ENCODE measurements around the gene C9orf50. TPM values are rescaled to one million over a fixed set of nuclear protein-coding genes. Genes with fewer than 3 reads are reported as not detected.

Gene C9orf50
- total RNA-seq, 1 donor from 2014 or later: not detected

GRCh38 chr9:129633848-129634247 is 12.9 kb upstream of the C9orf50 start:
- no peak overlapping the region for H3K27ac ChIP-seq
- H3K4me3 ChIP-seq: no peak overlapping the region
- TF ChIP-seq, protein P1, sequence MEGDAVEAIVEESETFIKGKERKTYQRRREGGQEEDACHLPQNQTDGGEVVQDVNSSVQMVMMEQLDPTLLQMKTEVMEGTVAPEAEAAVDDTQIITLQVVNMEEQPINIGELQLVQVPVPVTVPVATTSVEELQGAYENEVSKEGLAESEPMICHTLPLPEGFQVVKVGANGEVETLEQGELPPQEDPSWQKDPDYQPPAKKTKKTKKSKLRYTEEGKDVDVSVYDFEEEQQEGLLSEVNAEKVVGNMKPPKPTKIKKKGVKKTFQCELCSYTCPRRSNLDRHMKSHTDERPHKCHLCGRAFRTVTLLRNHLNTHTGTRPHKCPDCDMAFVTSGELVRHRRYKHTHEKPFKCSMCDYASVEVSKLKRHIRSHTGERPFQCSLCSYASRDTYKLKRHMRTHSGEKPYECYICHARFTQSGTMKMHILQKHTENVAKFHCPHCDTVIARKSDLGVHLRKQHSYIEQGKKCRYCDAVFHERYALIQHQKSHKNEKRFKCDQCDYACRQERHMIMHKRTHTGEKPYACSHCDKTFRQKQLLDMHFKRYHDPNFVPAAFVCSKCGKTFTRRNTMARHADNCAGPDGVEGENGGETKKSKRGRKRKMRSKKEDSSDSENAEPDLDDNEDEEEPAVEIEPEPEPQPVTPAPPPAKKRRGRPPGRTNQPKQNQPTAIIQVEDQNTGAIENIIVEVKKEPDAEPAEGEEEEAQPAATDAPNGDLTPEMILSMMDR (IDR thresholded peaks at IDR 0.05): no peak
- no peaks in the 10 kb centered on the region for H3K27me3 ChIP-seq
- H3K36me3 ChIP-seq: peaks cover 62% of the 10 kb centered on the region
- H3K4me1 ChIP-seq: peaks cover 14% of the 10 kb centered on the region
- H3K9me3 ChIP-seq: no peaks in the 10 kb centered on the region
- no peak for DNase-seq
- intact Hi-C loops (cut with DNase I): no loop called here
- no peak for ATAC-seq

DNA sequence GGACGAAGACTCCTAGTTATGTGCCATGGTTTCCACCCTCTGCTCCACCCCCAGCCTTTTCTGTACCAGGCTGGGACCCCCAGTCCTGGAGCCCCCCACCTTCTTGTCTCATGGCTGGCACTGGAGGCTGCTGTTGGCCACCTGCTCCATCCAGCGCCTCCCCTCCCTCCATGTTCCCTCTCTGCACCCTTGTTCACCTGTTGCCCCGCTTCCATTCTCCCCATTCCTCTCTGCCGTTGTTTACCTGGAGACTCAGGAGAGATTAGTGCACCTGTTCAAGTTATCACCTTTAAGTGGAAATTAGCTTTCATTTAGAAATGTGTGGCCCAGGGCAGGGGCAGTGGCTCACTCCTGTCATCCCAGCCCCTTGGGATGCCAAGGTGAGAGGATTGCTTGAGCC is 12.3 kb upstream of the C9orf50 start:
- intact Hi-C loops (cut with DNase I): no loop called here
- Histone ChIP-seq H3K4me1 (peaks cover 18% of the 10 kb centered on the region), H3K4me3 (no peak overlapping the region), H3K27ac (no peak overlapping the region), H3K9me3 (no peaks in the 10 kb centered on the region), H3K36me3 (peaks cover 56% of the 10 kb centered on the region), H3K27me3 (no peaks in the 10 kb centered on the region)
- DNase-seq: no peak
- ATAC-seq: no peak
- TF ChIP-seq, protein P1 (IDR thresholded peaks at IDR 0.05): no peak

DNA sequence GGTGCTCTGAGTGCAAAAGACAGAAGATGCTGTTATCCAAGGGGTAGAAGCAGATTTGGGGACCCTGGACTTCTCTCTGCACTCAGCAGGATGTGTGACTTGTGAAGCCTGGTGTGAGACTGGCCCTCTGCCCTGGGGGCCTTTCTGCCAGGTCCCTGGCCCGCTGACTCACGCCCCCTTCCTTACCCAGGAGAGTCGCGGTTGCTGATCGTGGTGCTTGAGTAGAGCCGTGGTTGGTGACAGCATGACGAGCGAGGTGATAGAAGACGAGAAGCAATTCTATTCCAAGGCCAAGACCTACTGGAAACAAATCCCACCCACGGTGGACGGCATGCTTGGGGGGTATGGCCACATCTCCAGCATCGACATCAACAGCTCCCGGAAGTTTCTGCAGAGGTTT is 11.6 kb upstream of the C9orf50 start:
- H3K27ac ChIP-seq: no peak overlapping the region
- H3K9me3 ChIP-seq: no peaks in the 10 kb centered on the region
- H3K4me3 ChIP-seq: no peak overlapping the region
- DNase-seq (no peak), ATAC-seq (no peak)
- H3K36me3 ChIP-seq: peaks cover 48% of the 10 kb centered on the region
- TF ChIP-seq, protein P1 (IDR thresholded peaks at IDR 0.05): no peak
- intact Hi-C loops (cut with DNase I): no loop called here
- peaks cover 26% of the 10 kb centered on the region for H3K4me1 ChIP-seq
- no peaks in the 10 kb centered on the region for H3K27me3 ChIP-seq

GRCh38 chr9:129631674-129632129 is 10.8 kb upstream of the C9orf50 start:
- TF ChIP-seq, protein P1 (IDR thresholded peaks at IDR 0.05): no peak
- Histone ChIP-seq H3K4me3 (no peak overlapping the region), H3K27ac (no peak overlapping the region), H3K9me3 (no peaks in the 10 kb centered on the region), H3K27me3 (no peaks in the 10 kb centered on the region), H3K36me3 (peaks cover 41% of the 10 kb centered on the region), H3K4me1 (peaks cover 32% of the 10 kb centered on the region)
- ATAC-seq: no peak
- intact Hi-C loops (cut with DNase I): no loop called here
- no peak for DNase-seq

DNA sequence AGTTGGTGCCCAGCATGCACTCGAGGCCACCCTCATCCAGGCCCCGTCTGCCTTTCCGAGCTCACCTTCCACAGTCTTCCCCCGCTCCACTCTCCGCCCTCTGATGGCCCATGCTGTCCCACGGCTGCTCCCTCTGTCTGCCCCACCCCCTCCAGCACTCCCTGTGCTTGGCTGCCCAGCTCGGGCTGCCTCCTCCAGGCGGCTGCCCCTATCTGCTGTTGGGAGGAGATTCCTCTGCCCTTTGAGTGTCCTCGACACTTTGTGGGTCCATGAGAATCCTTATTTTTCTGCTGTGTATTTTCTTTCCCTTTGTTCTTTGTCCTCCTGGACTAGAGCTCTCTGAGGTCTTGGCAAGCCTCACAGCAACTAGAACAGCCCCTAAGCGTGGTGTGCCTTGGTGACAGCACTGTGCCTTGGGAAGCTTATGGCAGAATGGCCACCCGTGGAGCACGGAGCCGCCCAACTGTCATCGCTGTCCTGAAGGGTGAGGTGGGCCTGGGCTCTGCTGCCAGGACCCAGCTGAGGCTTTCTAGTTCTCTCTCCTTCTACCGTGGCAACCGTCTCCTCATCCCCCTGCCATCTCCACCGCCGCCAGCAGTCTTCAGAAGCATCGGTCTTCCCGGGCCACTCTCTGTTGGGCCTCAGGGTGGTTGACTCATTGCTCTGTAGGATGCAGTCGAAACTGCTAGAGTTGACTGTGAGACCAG is 10.2 kb upstream of the C9orf50 start:
- TF ChIP-seq, protein P1 (IDR thresholded peaks at IDR 0.05): no peak
- H3K27me3 ChIP-seq: no peaks in the 10 kb centered on the region
- no peak for DNase-seq
- no peak overlapping the region for H3K4me3 ChIP-seq
- intact Hi-C loops (cut with DNase I): no loop called here
- H3K4me1 ChIP-seq: peaks cover 32% of the 10 kb centered on the region
- H3K36me3 ChIP-seq: peaks cover 37% of the 10 kb centered on the region
- H3K9me3 ChIP-seq: no peaks in the 10 kb centered on the region
- ATAC-seq: no peak
- H3K27ac ChIP-seq: no peak overlapping the region
